Effector CD4-positive, alpha-beta T cell (primary cell): ENCODE measurements around the gene LMO7.
"Not testable (repeated sequence)": the region's sequence is repeated elsewhere in the genome, so short reads cannot be mapped to it uniquely, and the experiment has no call there.

ENCODE experiments used
- DNase-seq: peaks from one replicate; pipeline ENCODE4 v3.0.0-alpha.2; 2020

LMO7 gene

DNA sequence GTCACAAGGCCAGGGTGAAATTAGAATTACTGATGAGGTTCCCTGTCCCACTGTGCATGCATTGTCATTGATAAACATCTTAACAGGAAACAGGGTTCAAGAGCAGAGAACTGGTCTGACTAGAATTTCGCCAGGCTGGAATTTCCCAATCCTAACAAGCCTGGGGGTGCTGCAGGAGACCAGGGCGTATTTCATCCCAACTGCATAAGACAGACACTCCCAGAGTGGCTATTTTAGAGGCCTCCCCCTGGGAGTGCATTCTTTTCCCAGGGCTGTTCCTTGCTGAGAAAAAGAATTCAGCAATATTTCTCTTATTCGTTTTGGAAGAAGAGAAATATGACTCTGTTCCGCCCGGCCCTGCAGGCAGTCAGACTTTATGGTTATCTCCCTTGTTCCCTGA is 144.0 kb downstream of the LMO7 start:
- not testable (repeated sequence) for DNase-seq

DNA sequence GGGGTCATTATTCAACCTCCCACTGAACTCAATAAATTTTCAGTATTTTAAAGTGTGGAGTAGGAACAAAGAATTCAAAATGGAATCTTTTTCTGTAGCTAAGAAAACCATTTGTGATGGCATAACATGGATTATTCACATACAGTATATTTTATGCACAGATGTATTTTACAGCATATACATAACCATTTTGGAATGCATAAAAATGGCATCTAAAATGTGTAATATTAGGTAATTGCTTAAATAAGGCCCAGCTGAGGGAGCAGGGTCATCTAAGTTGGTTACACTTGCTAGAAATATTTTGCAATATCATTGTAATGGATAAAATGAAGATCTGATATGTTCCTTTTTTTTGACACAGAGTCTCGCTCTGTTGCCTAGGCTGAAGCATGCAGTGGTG is 146.9 kb downstream of the LMO7 start:
- DNase-seq = no peak

DNA sequence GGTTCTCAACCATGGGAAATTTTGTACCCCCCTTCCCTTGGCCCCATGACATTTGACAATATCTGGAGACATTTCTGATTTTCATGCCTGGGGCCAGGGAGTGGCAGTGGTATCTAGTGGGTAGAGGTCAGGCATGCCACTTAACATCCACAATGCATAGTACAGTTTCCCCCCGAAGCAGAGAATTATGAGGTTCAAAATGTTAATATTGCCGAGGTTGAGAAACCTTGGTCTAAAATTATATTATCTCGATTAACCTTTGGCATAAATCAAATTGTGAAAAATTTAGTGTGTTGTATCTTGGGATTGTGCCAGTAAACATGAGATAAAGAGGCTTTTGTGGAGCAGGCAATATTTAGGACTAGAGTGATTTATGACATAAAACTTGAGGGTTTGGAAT is 147.9 kb downstream of the LMO7 start:
- DNase-seq = no peak

DNA sequence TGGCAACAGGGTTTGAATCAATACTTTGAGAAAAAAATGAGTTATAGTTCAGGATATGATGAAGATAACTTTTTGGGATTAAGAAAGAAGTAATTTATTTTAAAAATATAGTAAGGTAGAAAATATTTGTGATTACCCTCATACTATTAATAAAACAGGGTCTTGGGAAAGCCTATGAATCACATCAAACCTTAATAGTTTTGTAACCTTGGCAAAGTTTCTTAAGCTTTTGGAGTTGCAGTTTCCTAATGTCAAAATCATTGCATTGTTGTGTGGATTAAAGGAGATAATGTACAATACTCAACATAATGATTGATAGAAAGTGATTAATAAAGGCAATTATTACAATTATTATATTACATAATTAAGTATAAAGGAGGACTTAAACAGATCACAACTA is 149.0 kb downstream of the LMO7 start:
- no peak for DNase-seq

DNA sequence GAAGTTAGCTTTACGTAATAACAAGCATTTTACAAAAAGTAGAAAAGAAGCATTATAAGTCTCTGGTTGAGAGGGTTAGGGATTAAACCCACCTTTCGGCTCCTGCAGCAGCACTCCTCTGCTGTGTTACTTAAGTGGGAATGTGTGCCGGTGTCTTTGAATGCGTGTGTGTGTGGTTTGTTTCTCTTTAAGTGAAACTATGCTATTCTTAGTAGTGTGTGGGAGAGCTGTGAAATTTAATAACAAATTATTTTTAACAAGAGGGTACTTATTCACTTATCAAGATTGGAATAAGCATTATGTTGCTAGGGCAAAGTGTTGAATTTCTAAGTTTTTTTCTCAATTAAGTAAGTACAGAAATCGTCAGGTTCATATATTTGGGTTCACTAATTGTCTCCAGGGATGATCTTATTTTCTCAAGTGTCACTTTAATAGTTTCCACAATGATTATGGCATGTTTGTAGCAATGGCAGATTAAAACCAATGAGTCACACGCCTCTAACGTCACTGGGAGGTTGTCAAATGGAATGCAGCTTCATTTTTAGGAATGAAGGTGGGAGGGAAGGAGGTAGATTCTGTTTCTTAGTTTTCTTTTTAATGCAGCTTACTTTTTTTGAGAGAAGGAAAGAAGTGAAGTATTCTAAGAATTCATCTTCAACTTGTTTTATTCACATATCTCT is 151.3 kb downstream of the LMO7 start:
- DNase-seq = no peak

DNA sequence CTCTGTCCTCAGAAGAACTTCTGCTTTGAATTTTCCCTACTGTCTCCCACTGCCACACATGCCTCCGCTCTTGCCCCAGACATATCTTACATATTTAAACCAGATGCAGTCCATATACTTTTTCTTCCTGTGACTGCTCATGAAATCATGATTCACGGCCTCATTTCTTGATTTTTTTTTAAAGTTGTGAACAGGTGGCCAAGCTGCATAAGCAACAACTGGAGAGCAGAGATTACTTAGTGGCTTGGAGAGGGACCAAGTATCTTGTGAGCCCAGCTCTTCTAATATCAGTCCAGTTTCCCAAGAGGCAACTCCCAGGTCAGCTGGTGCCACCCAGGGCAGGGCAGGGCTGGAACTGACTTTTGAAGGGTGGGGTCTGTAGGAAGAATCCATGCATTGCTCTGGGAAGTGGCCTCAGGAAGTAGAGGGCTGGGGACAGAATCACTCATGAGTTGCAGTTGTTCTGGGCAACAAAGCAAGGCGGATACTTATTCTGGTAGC is 152.4 kb downstream of the LMO7 start:
- DNase-seq = no peak

GRCh38 chr13:75789451-75790197 is 153.5 kb downstream of the LMO7 start:
- no peak for DNase-seq

- DNase-seq = no peak
These were observed 154.3 kb downstream of the LMO7 start for GRCh38 chr13:75790198-75790970.

- no peak for DNase-seq
These were observed 156.5 kb downstream of the LMO7 start for GRCh38 chr13:75792526-75793187.

DNA sequence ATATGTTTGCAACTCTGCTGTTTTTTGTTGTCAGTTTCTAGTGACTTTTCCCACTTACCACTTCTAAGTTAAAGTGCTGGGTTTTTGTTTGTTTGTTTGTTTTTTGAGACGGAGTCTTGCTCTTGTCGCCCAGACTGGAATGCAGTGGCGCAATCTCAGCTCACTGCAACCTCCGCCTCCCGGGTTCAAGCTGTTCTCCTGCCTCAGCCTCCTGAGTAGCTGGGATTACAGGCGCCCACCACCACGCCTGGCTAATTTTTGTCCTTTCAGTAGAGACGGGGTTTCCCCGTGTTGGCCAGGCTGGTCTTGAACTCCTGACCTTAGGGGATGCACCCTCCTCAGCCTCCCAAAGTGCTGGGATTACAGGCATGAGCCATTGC is 157.0 kb downstream of the LMO7 start:
- DNase-seq = not testable (repeated sequence)

- DNase-seq = no peak
These were observed 158.5 kb downstream of the LMO7 start for GRCh38 chr13:75794663-75795062.

- DNase-seq = no peak
These were observed 159.1 kb downstream of the LMO7 start for GRCh38 chr13:75795274-75795673.

DNA sequence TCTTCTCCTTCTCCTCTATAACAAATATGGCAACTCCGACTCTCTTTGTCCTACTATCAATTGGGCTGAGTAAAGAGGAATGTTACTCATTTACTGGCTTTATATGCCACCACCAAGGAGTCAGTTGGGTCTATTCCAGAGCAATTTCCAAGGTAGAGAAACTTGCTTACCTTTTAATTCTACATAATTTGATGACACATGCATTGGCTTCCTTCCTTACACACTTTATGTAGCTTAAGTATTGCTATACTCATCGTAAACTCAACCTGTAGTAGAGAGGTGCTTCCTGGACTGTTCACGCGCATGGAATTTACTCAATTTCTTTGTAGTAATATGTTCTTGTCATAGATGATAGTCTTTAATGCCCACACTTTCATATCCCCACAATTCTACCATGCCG is 160.7 kb downstream of the LMO7 start:
- DNase-seq = no peak

GRCh38 chr13:75797239-75797638 is 161.1 kb downstream of the LMO7 start:
- no peak for DNase-seq

- no peak for DNase-seq
These were observed 161.6 kb downstream of the LMO7 start for GRCh38 chr13:75797719-75798118.

GRCh38 chr13:75798353-75799255 is 162.5 kb downstream of the LMO7 start:
- DNase-seq = no peak

GRCh38 chr13:75800545-75800944 is 164.4 kb downstream of the LMO7 start:
- DNase-seq = no peak

- no peak for DNase-seq
These were observed 165.3 kb downstream of the LMO7 start for GRCh38 chr13:75801388-75801945.

DNA sequence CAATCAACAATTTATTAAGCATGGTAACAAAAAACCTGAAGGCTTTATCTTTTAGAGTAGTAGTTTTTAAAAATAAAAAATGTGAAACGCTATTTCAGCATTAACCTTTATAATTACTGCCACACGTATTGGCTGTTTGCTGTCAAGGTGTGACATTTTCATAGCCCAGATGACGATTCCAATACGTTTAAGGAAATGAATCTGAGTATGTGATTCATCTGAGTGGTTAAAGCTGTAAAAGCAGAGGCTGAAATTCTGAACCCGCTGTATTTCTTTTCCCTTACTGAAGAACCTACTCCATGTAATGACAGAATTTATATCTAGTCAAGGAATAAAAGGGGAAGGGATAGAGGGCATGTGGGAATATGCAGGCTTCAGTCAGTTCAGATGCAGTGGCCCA is 166.0 kb downstream of the LMO7 start:
- no peak for DNase-seq

- DNase-seq = no peak
These were observed 167.1 kb downstream of the LMO7 start for GRCh38 chr13:75803164-75803611.

GRCh38 chr13:75804054-75804453 is 167.9 kb downstream of the LMO7 start:
- DNase-seq = no peak

DNA sequence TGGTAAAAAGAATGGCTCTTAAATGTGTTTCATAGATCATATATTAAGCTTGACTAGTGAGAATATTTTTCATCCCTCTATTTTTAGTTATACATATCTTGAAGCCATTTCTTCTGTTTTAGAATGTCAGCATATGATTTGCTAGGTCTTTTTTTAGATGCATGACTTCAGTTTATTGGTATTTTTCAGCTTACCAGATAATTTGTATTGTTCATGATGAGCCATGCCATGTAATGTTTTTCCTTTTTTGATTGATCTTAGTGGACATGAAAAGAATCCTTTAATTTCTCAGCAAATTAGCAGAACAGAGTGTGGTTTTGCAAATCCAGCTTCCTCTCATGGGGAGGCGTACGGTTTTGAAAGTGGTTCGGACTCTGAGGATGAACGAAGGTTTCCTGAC is 168.5 kb downstream of the LMO7 start:
- no peak for DNase-seq
